GM23248 (cell line): ENCODE data around the gene CEP170. TPM values are rescaled to one million over a fixed set of nuclear protein-coding genes. Genes with fewer than 3 reads are reported as not detected.

Source experiments
- DNase-seq: peaks from one replicate; pipeline ENCODE4 v3.0.0-alpha.2; 2015
- H2AFZ ChIP-seq: fragments of 200-600 bp; sonication (generic); 2 replicates; pipeline ENCODE4 v1.6.1; 2016; ENCODE audit warnings: antibody characterized with exemption
- H3F3A ChIP-seq: fragments of 200-600 bp; sonication (generic); 2 replicates; pipeline ENCODE4 v1.6.1; 2016; ENCODE audit warnings: mild to moderate bottlenecking, antibody characterized with exemption, mixed run types; ENCODE audit not compliant: insufficient read depth
- H3K27ac ChIP-seq: fragments of 200-600 bp; sonication (generic); 2 replicates; pipeline ENCODE4 v1.5.1; 2016; ENCODE audit warnings: mild to moderate bottlenecking
- H3K27me3 ChIP-seq: fragments of 200-600 bp; sonication (generic); replicated peaks from 2 replicates; pipeline ENCODE4 v1.6.1; 2016; ENCODE audit warnings: mild to moderate bottlenecking; ENCODE audit not compliant: insufficient read depth
- H3K36me3 ChIP-seq: fragments of 200-600 bp; sonication (generic); 2 replicates; pipeline ENCODE4 v1.6.1; 2016; ENCODE audit warnings: low read depth, mild to moderate bottlenecking
- H3K4me1 ChIP-seq: fragments of 200-600 bp; sonication (generic); 2 replicates; pipeline ENCODE4 v1.6.1; 2016; ENCODE audit warnings: mild to moderate bottlenecking; ENCODE audit not compliant: insufficient read depth
- H3K4me2 ChIP-seq: fragments of 200-600 bp; sonication (generic); one replicate; pipeline ENCODE4 v1.6.1; 2016; ENCODE audit warnings: mild to moderate bottlenecking; ENCODE audit not compliant: unreplicated experiment
- H3K4me3 ChIP-seq: fragments of 200-600 bp; sonication (generic); 2 replicates; pipeline ENCODE4 v1.5.1; 2016; ENCODE audit warnings: mild to moderate bottlenecking
- H3K79me2 ChIP-seq: fragments of 200-600 bp; sonication (generic); 2 replicates; pipeline ENCODE4 v1.6.1; 2016; ENCODE audit warnings: mild to moderate bottlenecking; ENCODE audit not compliant: insufficient read depth
- H3K9ac ChIP-seq: fragments of 200-600 bp; sonication (generic); 2 replicates; pipeline ENCODE4 v1.6.1; 2016; ENCODE audit warnings: mild to moderate bottlenecking
- H3K9me2 ChIP-seq: fragments of 200-600 bp; sonication (generic); 2 replicates; pipeline ENCODE4 v1.6.1; 2016; ENCODE audit warnings: mixed run types, mild to moderate bottlenecking, moderate library complexity; ENCODE audit not compliant: insufficient read depth
- H3K9me3 ChIP-seq: fragments of 200-600 bp; sonication (generic); one replicate; pipeline ENCODE4 v1.6.1; 2017; ENCODE audit warnings: low read depth
- H4K20me1 ChIP-seq: fragments of 200-600 bp; sonication (generic); 2 replicates; pipeline ENCODE4 v1.6.0; 2016; ENCODE audit not compliant: insufficient read depth
- EZH2 ChIP-seq: fragments of 200-600 bp; sonication (generic); IDR thresholded peaks from 2 replicates; pipeline ENCODE4 v1.6.1; 2018; ENCODE audit warnings: antibody characterized with exemption, mild to moderate bottlenecking; ENCODE audit not compliant: insufficient read depth, poor library complexity, severe bottlenecking
- EZH2phosphoT487 ChIP-seq: fragments of 200-600 bp; sonication (generic); IDR thresholded peaks from 2 replicates; pipeline ENCODE4 v1.6.1; 2018; ENCODE audit warnings: antibody characterized with exemption, moderate library complexity, mild to moderate bottlenecking, low read depth; ENCODE audit not compliant: insufficient read depth
- WGBS, 2 experiments: methylation state at CpG; one replicate each; pipeline ENCODE4 v1.1.6; 2015 to 2017; ENCODE audit warnings: low lambda C conversion rate in 2 of 2, low coverage in 1 of 2; ENCODE audit errors: missing lambda C conversion rate in 2 of 2; 5-methylcytosine and 5-hydroxymethylcytosine counted together
- in situ Hi-C: fragments of 300-500 bp; cut with MboI; formaldehyde crosslinking; loops from 2 replicates; pipeline ENCODE4 v1.15.0; 2020
- polyA plus RNA-seq: library from polyadenylated mRNA; unstranded; fragments of >200 nt; fragmentation: Nextera tagmentation; extraction: Ambion mirVana; gene quantifications from 2 replicates; pipeline ENCODE4 v1.2.1, GENCODE V29; 2016
- total RNA-seq: library from RNA; depleted of rRNA; stranded (reverse); fragments of >200 nt; shearing (Covaris generic); gene quantifications from 2 replicates; pipeline ENCODE4 v1.2.3, GENCODE V29; 2014

CEP170 gene
- total and polyA plus RNA-seq, 2 experiments from 2014 or later: 55.4 to 81.0 TPM

DNA sequence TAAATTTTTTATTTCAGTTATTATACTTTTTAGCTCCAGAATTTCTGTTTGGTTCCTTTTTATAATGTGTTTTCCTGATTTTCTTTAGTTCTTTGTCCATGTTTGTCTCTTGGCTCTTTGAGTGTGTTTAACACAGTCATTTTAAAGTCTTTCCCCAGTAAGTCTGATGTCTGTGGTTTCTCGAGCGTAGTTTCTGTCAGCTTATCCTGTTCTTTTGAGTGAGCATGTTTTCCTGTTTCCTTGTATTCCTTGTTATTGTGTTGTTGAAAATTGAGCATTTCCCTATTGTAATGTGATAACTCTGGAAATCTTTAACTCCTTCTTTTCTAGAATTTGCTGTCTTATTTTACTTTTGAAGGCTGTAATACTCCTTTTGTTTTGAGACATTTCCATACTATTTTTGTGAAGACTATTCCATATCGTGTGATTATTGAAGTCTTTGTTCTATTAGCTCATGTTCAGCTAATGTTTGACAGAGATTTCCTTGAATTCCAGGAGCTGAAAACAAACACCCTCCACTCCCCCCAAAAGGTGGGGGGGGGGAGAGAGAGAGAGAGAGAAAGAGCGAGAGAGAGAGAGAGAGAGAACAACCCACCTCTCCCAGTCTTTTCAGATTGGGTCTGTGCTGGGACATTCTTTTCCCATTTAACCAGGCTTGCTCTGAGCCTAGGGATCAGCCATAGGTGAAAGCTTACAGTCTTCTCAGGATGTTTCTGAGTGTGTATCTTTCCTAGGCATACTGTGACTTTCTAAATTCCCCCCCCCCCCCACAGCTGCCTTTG, 39.1 kb upstream of the CEP170 start:
- WGBS, 2 experiments: 77 to 96% methylated on average over 3 to 4 of the region's 4 CpGs
- H4K20me1 ChIP-seq: no peaks in the 10 kb centered on the region
- no peak overlapping the region for H2AFZ ChIP-seq
- H3F3A ChIP-seq: peaks cover 35% of the 10 kb centered on the region
- TF ChIP-seq EZH2: no peak
- TF ChIP-seq EZH2phosphoT487: no peak
- H3K36me3 ChIP-seq: peaks cover 18% of the 10 kb centered on the region; the same call in 1 of the 2 replicates
- no peak for DNase-seq
- H3K27me3 ChIP-seq: no peaks in the 10 kb centered on the region
- peaks cover 60% of the 10 kb centered on the region for H3K79me2 ChIP-seq
- H3K9me3 ChIP-seq: no peaks in the 10 kb centered on the region
- H3K4me1 ChIP-seq: peaks cover 27% of the 10 kb centered on the region
- in situ Hi-C loops: no loop called here
- no peak overlapping the region for H3K4me3 ChIP-seq
- peak overlapping the region; percentile 57 for H3K27ac ChIP-seq
- H3K9me2 ChIP-seq: no peaks in the 10 kb centered on the region; the same call in 1 of the 2 replicates
- peak overlapping the region; percentile 43 for H3K4me2 ChIP-seq
- H3K9ac ChIP-seq: no peak overlapping the region

DNA sequence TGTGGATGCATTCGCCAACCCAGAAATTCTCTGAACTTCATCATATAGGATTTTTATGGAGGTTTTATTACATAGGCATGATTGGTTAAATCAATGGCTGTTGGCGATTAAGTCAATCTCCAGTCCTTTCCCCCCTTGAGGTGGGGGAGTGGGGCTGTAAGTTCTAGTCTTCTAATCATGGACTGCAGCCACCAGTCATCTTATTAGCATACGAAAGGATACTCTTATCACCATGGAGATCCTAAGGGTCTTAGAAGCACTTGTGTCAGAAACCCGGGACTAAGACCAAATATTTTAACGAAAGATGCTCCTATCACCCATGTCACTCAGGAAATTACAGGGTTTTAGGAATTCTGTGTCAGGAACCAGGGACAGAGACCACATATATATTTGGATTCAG, 37.0 kb upstream of the CEP170 start:
- in situ Hi-C loops: no loop called here
- Histone ChIP-seq H3K27ac (no peak overlapping the region), H3K9ac (no peak overlapping the region), H3K4me1 (peaks cover 42% of the 10 kb centered on the region), H4K20me1 (no peaks in the 10 kb centered on the region), H3K4me2 (no peak overlapping the region), H3K9me2 (no peaks in the 10 kb centered on the region; the same call in 1 of the 2 replicates), H3K27me3 (no peaks in the 10 kb centered on the region), H3K36me3 (peaks cover 12% of the 10 kb centered on the region; the same call in 1 of the 2 replicates), H3K9me3 (no peaks in the 10 kb centered on the region), H3K79me2 (peaks cover 56% of the 10 kb centered on the region), H2AFZ (no peak overlapping the region), H3K4me3 (no peak overlapping the region), H3F3A (peaks cover 49% of the 10 kb centered on the region)
- WGBS, 2 experiments: 96 to 99% methylated on average over 5 of the region's 5 CpGs
- TF ChIP-seq EZH2phosphoT487 (no peak), EZH2 (no peak)
- no peak for DNase-seq

DNA sequence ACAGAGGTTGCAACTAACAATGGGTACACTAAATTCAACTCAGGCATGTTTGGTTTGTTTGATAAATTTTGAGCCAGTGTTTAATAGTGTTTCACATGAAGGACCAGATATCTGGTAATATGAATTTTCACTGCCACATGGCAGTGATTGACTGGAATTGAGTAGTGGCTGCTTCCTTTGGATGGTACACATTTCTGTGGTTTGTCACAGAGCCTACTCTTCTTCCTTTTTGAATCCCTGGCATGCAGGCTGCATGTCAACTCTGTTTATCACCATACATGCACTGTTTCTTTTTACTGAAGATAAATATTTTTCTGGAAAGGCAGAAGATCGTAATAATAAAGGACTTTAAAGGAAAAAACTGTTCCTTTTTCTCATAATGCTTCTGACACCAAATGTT, 36.2 kb upstream of the CEP170 start:
- WGBS, 2 experiments: 84 to 89% methylated on average over 1 of the region's 1 CpG
- Histone ChIP-seq H2AFZ (no peak overlapping the region), H3K4me2 (peak overlapping the region; percentile 31), H3F3A (peaks cover 58% of the 10 kb centered on the region), H4K20me1 (no peaks in the 10 kb centered on the region), H3K27me3 (no peaks in the 10 kb centered on the region), H3K79me2 (peaks cover 56% of the 10 kb centered on the region), H3K9ac (no peak overlapping the region), H3K36me3 (peaks cover 8% of the 10 kb centered on the region; the same call in 1 of the 2 replicates), H3K9me2 (no peaks in the 10 kb centered on the region; the same call in 1 of the 2 replicates), H3K4me1 (peaks cover 50% of the 10 kb centered on the region), H3K27ac (no peak overlapping the region), H3K4me3 (no peak overlapping the region), H3K9me3 (no peaks in the 10 kb centered on the region)
- TF ChIP-seq EZH2: no peak
- no peak for TF ChIP-seq EZH2phosphoT487
- DNase-seq: no peak
- in situ Hi-C loops: no loop called here

DNA sequence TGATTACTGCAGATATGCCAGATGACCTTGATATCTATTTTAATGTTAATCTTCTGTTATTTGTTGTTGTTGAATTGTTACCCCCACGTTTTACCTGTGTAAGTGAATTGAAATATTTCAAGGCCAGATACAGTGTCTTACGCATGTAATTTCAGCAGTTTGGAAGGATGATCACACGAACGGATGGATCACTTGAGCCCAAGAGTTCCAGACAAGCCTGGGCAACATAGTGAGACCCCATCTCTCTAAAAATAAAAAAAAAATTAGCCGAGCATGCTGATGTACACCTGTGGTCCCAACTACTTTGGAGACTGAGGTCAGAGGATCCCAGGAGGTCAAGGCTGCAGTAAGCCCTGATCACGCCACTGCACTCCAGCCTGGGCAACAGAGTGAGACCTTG, 33.0 kb upstream of the CEP170 start:
- Histone ChIP-seq H3K4me1 (peaks cover 44% of the 10 kb centered on the region), H3K9ac (peak overlapping the region; percentile 52), H3K9me2 (no peaks in the 10 kb centered on the region; the same call in 1 of the 2 replicates), H3F3A (peaks cover 39% of the 10 kb centered on the region), H3K4me3 (no peak overlapping the region), H3K36me3 (0 out of 2 replicates have a peak, but pooled peaks cover 3% of the 10 kb centered on the region), H4K20me1 (no peaks in the 10 kb centered on the region), H3K79me2 (peaks cover 66% of the 10 kb centered on the region), H3K4me2 (peak overlapping the region; percentile 60), H3K27me3 (no peaks in the 10 kb centered on the region), H3K9me3 (no peaks in the 10 kb centered on the region), H2AFZ (no peak overlapping the region), H3K27ac (peak overlapping the region; percentile 77)
- in situ Hi-C loops: no loop called here
- no peak for DNase-seq
- no peak for TF ChIP-seq EZH2
- TF ChIP-seq EZH2phosphoT487: no peak
- 77 to 82% methylated on average over 6 of the region's 6 CpGs for WGBS, 2 experiments
